ENCODE data around the gene PKD2. TPM values are rescaled to one million over a fixed set of nuclear protein-coding genes. Genes with fewer than 3 reads are reported as not detected.

The PKD2 gene
- total and polyA plus RNA-seq, 12 donors = 19.2 to 74.1 (median 38.9) TPM

DNA sequence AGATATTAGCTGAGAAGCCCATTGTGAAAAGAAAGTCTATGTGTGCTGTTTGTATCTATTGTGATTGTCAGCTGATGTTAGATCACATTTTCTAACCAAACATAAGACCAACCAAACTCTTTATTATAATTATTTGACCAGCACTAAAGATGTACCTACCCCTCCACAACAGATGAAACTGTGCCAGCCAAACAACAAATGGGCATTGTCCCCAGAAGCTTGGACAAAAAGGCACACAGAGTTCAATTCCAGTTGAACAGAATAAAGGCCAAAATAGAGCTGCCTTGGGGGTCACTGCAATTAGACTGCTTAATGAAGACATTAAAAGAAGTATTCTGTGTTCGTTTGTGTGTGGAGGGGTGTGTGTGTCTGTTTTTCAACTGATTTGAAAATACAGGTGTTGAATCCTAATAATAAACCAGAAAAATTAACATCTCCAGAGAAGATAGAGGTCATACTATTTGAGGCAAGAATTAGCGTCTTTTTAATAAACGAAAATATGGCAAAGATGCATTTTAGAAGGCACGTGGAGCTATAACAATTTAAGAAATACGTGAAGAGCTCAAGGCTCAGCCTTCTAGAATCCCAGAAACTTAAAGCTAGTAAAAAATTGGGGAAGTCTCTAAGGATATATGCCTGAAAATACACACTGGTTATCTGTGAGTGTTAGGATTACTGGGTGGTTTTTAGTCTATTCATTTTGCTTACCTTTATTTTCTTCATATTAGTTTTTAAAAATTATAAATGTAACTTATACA lies 29.7 kb upstream of the PKD2 start:
- WGBS, 4 donors = 81 to 96% (median 87%) methylated on average over 5 of the region's 5 CpGs
- intact Hi-C loops (cut with DNase I) = no loop called here
- DNase-seq = no peak
- Histone ChIP-seq H3K27ac (no peak overlapping the region), H3K4me1 (replicated peaks in 1 of 2) (peaks cover 0 to 6% of the 10 kb centered on the region in 2 donors), H3K9me3 (replicated peaks in 1 of 3) (no peaks in the 10 kb centered on the region), H3K36me3 (replicated peaks in 1 of 2) (no peaks in the 10 kb centered on the region), H3K4me3 (no peak overlapping the region), H3K27me3 (no peaks in the 10 kb centered on the region)
- TF ChIP-seq POLR2A (IDR thresholded peaks at IDR 0.05) = no peak
- TF ChIP-seq, protein P1, sequence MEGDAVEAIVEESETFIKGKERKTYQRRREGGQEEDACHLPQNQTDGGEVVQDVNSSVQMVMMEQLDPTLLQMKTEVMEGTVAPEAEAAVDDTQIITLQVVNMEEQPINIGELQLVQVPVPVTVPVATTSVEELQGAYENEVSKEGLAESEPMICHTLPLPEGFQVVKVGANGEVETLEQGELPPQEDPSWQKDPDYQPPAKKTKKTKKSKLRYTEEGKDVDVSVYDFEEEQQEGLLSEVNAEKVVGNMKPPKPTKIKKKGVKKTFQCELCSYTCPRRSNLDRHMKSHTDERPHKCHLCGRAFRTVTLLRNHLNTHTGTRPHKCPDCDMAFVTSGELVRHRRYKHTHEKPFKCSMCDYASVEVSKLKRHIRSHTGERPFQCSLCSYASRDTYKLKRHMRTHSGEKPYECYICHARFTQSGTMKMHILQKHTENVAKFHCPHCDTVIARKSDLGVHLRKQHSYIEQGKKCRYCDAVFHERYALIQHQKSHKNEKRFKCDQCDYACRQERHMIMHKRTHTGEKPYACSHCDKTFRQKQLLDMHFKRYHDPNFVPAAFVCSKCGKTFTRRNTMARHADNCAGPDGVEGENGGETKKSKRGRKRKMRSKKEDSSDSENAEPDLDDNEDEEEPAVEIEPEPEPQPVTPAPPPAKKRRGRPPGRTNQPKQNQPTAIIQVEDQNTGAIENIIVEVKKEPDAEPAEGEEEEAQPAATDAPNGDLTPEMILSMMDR (IDR thresholded peaks at IDR 0.05) = no peak

DNA sequence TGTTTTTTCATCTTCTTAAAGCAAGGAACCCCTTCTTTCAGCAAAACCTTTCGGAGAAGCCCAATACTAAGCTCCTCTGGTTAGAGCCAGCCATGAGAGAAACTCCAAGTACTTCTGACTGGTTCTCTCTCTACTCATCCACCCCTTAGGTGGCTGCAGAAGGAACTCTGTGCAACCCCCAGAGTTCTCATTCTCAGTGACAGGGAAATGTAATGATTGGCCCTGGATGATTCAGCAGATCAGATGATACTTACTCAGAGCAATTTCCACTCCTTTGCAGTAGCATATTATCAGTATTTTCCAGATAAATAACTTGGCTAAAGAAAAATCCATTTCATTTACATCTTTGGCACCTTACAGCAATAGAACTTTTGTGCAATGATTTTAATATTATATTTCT lies 28.8 kb upstream of the PKD2 start:
- 89 to 100% (median 98%) methylated on average over 1 of the region's 1 CpG for WGBS, 4 donors
- Histone ChIP-seq H3K27ac (no peak overlapping the region), H3K4me3 (no peak overlapping the region), H3K4me1 (replicated peaks in 1 of 2) (no peaks in the 10 kb centered on the region), H3K27me3 (no peaks in the 10 kb centered on the region), H3K9me3 (replicated peaks in 1 of 3) (no peaks in the 10 kb centered on the region), H3K36me3 (replicated peaks in 1 of 2) (no peaks in the 10 kb centered on the region)
- TF ChIP-seq, protein P1 (IDR thresholded peaks at IDR 0.05) = no peak
- TF ChIP-seq POLR2A (IDR thresholded peaks at IDR 0.05) = no peak
- intact Hi-C loops (cut with DNase I) = no loop called here
- DNase-seq = peak in 1 of 7 donors; percentile 20

DNA sequence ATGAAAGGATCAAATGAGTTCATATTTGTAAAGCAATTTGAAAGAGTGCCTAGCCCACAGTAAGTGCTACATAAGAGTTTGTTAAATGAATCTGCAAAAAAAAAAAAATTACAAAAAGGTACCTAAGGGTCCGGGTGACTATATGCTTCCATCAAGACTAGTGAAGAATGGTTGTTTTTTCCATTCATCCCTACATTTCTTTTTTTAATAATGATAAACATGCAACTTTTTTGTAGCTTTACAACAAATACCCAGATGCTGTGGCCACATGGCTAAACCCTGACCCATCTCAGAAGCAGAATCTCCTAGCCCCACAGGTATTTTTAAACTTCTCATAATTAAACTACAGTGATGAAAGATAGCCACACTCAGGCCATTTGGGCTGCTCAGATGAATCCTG lies 27.6 kb upstream of the PKD2 start:
- TF ChIP-seq, protein P1 (IDR thresholded peaks at IDR 0.05) = no peak
- no peak for TF ChIP-seq POLR2A (IDR thresholded peaks at IDR 0.05)
- 76 to 100% (median 93%) methylated on average over 1 of the region's 1 CpG for WGBS, 4 donors
- H3K4me1 ChIP-seq (replicated peaks in 1 of 2) = no peaks in the 10 kb centered on the region

DNA sequence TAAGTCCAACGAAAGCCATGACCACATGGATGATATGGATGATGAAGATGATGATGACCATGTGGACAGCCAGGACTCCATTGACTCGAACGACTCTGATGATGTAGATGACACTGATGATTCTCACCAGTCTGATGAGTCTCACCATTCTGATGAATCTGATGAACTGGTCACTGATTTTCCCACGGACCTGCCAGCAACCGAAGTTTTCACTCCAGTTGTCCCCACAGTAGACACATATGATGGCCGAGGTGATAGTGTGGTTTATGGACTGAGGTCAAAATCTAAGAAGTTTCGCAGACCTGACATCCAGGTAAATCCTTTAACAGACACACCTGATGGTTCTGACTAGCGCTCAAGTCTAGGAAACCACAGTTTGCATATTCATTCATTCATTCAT lies 25.9 kb upstream of the PKD2 start:
- 89 to 95% (median 90%) methylated on average over 7 to 8 of the region's 8 CpGs for WGBS, 4 donors
- intact Hi-C loops (cut with DNase I) = no loop called here

More for the DNA sequence above, 27.6 kb upstream of the PKD2 start:
- no peak overlapping the region for H3K27ac ChIP-seq
- H3K9me3 ChIP-seq (replicated peaks in 1 of 3) = no peaks in the 10 kb centered on the region
- no peak for DNase-seq
- H3K36me3 ChIP-seq (replicated peaks in 1 of 2) = no peaks in the 10 kb centered on the region
- no peak overlapping the region for H3K4me3 ChIP-seq
- no peaks in the 10 kb centered on the region for H3K27me3 ChIP-seq
- intact Hi-C loops (cut with DNase I) = no loop called here

More for the DNA sequence above, 25.9 kb upstream of the PKD2 start:
- H3K27ac ChIP-seq = no peak overlapping the region
- no peaks in the 10 kb centered on the region for H3K9me3 ChIP-seq (replicated peaks in 1 of 3)
- H3K4me1 ChIP-seq (replicated peaks in 1 of 2) = no peaks in the 10 kb centered on the region
- no peak for TF ChIP-seq POLR2A (IDR thresholded peaks at IDR 0.05)
- TF ChIP-seq, protein P1 (IDR thresholded peaks at IDR 0.05) = no peak
- DNase-seq = no peak
- H3K4me3 ChIP-seq = no peak overlapping the region
- no peaks in the 10 kb centered on the region for H3K36me3 ChIP-seq (replicated peaks in 1 of 2)
- H3K27me3 ChIP-seq = peaks cover 5% of the 10 kb centered on the region

All from adrenal gland (tissue), 12 donors.